ENCODE data around the gene MOGAT3. TPM values are rescaled to one million over a fixed set of nuclear protein-coding genes. Genes with fewer than 3 reads are reported as not detected.
A peak's percentile ranks its signal among the peaks of the same experiment; 100 is the strongest.

Gene MOGAT3
- total and polyA plus RNA-seq, 2 of the 4 experiments (the other 2 are of a cell fraction): not detected

DNA sequence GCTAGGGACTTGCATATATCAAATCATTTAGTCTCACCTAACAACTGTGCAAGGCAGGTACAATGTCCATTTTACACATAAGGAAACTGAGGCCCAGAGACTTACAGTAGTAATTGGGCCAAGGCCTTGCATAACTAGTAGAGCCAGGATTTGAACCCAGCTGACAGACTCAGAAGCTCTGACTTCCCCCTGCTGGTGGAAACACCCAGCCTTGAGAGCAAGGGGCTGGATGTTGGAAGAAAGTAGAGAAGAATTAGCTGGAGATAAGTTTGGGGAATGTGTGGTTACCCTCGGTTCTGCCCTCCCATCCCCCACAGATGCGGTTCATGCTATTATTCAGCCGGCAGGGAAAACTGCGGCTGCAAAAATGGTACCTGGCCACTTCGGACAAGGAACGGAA lies 44.6 kb downstream of the MOGAT3 start:
- H3K18ac ChIP-seq (ENCODE audit: low read depth, low read length): no peak overlapping the region
- peaks cover 10 to 38% of the 10 kb centered on the region in 2 experiments for H3K79me1 ChIP-seq (ENCODE audit: low read depth in 1 of 2, low read length in 2 of 2)
- no peak overlapping the region for H3K9ac ChIP-seq (ENCODE audit: low read depth, low read length)
- ChIA-PET POLR2A (ENCODE audit: unreplicated experiment) (interaction anchor here (0.6 kb wide), 2 partner anchors 10 to 48 kb away, joined by 5 to 11 read pairs; no protein-coding TSS in a partner anchor), CTCF (interaction anchor here (0.6 to 2.8 kb wide), 5 partner anchors 12 to 126 kb away, joined by 3 to 10 read pairs (median 8); no protein-coding TSS in a partner anchor)
- H2AFZ ChIP-seq (replicated peaks; ENCODE audit: low read length, poor library complexity): no peak overlapping the region
- no peaks in the 10 kb centered on the region for H3K9me3 ChIP-seq (ENCODE audit: control insufficient read depth, insufficient read depth, low read length)
- H4K91ac ChIP-seq (ENCODE audit: insufficient read depth, low read depth, low read length): no peak overlapping the region
- TF ChIP-seq MXI1 (IDR thresholded peaks at IDR 0.05; ENCODE audit: borderline replicate concordance, low read depth, low read length): no peak
- TF ChIP-seq, protein P1, sequence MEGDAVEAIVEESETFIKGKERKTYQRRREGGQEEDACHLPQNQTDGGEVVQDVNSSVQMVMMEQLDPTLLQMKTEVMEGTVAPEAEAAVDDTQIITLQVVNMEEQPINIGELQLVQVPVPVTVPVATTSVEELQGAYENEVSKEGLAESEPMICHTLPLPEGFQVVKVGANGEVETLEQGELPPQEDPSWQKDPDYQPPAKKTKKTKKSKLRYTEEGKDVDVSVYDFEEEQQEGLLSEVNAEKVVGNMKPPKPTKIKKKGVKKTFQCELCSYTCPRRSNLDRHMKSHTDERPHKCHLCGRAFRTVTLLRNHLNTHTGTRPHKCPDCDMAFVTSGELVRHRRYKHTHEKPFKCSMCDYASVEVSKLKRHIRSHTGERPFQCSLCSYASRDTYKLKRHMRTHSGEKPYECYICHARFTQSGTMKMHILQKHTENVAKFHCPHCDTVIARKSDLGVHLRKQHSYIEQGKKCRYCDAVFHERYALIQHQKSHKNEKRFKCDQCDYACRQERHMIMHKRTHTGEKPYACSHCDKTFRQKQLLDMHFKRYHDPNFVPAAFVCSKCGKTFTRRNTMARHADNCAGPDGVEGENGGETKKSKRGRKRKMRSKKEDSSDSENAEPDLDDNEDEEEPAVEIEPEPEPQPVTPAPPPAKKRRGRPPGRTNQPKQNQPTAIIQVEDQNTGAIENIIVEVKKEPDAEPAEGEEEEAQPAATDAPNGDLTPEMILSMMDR (conservative IDR thresholded peaks at IDR 0.05; ENCODE audit: low read depth, low read length): 0 out of 2 replicates have a peak, but pooled peaks have one; percentile 21
- TF ChIP-seq MAZ (IDR thresholded peaks at IDR 0.05; ENCODE audit: borderline replicate concordance, low read depth, low read length): no peak
- no peak for TF ChIP-seq POLR2A (IDR thresholded peaks at IDR 0.05; ENCODE audit: low read depth, low read length)
- 0 out of 2 replicates have a peak, but pooled peaks have one; percentile 7 for TF ChIP-seq RAD21 (IDR thresholded peaks at IDR 0.05; ENCODE audit: low read length)
- TF ChIP-seq, protein P2, sequence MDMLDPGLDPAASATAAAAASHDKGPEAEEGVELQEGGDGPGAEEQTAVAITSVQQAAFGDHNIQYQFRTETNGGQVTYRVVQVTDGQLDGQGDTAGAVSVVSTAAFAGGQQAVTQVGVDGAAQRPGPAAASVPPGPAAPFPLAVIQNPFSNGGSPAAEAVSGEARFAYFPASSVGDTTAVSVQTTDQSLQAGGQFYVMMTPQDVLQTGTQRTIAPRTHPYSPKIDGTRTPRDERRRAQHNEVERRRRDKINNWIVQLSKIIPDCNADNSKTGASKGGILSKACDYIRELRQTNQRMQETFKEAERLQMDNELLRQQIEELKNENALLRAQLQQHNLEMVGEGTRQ (IDR thresholded peaks at IDR 0.05; ENCODE audit: low read depth, low read length): no peak
- no CpG with 5 or more reads among the region's 6 CpGs for WGBS, 2 experiments (ENCODE audit: extremely low coverage in 2 of 2, insufficient read length in 1 of 2)
- peaks cover 7% of the 10 kb centered on the region; the same call in 1 of the 2 replicates for H4K20me1 ChIP-seq (ENCODE audit: insufficient read depth, low read length)
- H4K8ac ChIP-seq (ENCODE audit: low read depth in 2 of 2, low read length in 2 of 2): no peak overlapping the region
- no TSS peak for BruUV-seq (replicated peaks)
- H3K4ac ChIP-seq (ENCODE audit: low read depth, low read length): no peak overlapping the region; the same call in 1 of the 2 replicates
- H4K5ac ChIP-seq (ENCODE audit: low read depth, low read length): no peak overlapping the region
- dilution Hi-C loops (cut with HindIII; ENCODE audit: low sequenced_read_pairs, unreplicated experiment): no loop called here
- no peak overlapping the region for H3K4me3 ChIP-seq (ENCODE audit: insufficient read depth, low read depth, low read length)
- no peak overlapping the region for H3K14ac ChIP-seq (replicated peaks; ENCODE audit: low read depth, low read length)
- DNase-seq: no peak
- 0 out of 2 replicates have a peak overlapping the region, but pooled peaks have one; percentile 26 for H3K23ac ChIP-seq (ENCODE audit: low read depth, low read length)
- no peak overlapping the region for H2BK20ac ChIP-seq (ENCODE audit: low read depth, low read length)
- no peak overlapping the region for H2AK5ac ChIP-seq (ENCODE audit: low read depth, low read length)
- H3K4me1 ChIP-seq (ENCODE audit: control insufficient read depth, insufficient read depth, low read length): peaks cover 7% of the 10 kb centered on the region
- intact Hi-C loops (cut with micrococcal nuclease): no loop called here
- H3K27me3 ChIP-seq (ENCODE audit: control insufficient read depth, insufficient read depth, low read length): no peaks in the 10 kb centered on the region
- H3K56ac ChIP-seq (ENCODE audit: extremely low read depth, insufficient read depth, low read length): no peak overlapping the region
- H2BK15ac ChIP-seq (ENCODE audit: low read depth, low read length): no peak overlapping the region
- no peak overlapping the region for H3K27ac ChIP-seq (ENCODE audit: insufficient read depth, low read length)
- H2BK5ac ChIP-seq (ENCODE audit: low read depth, low read length, poor library complexity, severe bottlenecking): no peak overlapping the region
- peak overlapping the region; percentile 9 for H2AK9ac ChIP-seq (replicated peaks; ENCODE audit: low read depth, low read length, poor library complexity)
- peaks cover 3% of the 10 kb centered on the region for H3K9me1 ChIP-seq (ENCODE audit: insufficient read depth, low read length)
- H3K36me3 ChIP-seq (ENCODE audit: control insufficient read depth, insufficient read depth, low read length): peaks cover 27% of the 10 kb centered on the region
- ATAC-seq (ENCODE audit: low read depth): no peak
- H2BK120ac ChIP-seq (ENCODE audit: low read depth, low read length): no peak overlapping the region
- no peak overlapping the region for H3K4me2 ChIP-seq (ENCODE audit: low read depth, low read length)
- in situ Hi-C loops (cut with MboI; ENCODE audit: low sequenced_read_pairs): no loop called here

Data from IMR-90 (cell line).